Iris pigment epithelial cell (primary cell): ENCODE measurements around the gene PRKAG3.
A peak's percentile ranks its signal among the peaks of the same experiment; 100 is the strongest.

Experiments
- DNase-seq: peaks from one replicate; pipeline ENCODE4 v3.0.0-alpha.2; 2011; ENCODE audit warnings: low read depth

PRKAG3 gene

GRCh38 chr2:218813771-218814460 is 17.7 kb downstream of the PRKAG3 start:
- no peak for DNase-seq

- DNase-seq = no peak
Measured at GRCh38 chr2:218812861-218813260, 18.7 kb downstream of the PRKAG3 start.

- no peak for DNase-seq
Measured at GRCh38 chr2:218812096-218812815, 19.3 kb downstream of the PRKAG3 start.

GRCh38 chr2:218811382-218811781 is 20.2 kb downstream of the PRKAG3 start:
- peak; percentile 40 for DNase-seq

- DNase-seq = peak; percentile 51
Measured at GRCh38 chr2:218810256-218810655, 21.3 kb downstream of the PRKAG3 start.

GRCh38 chr2:218809515-218809914 is 22.1 kb downstream of the PRKAG3 start:
- DNase-seq = no peak

GRCh38 chr2:218807626-218808025 is 24.0 kb downstream of the PRKAG3 start:
- peak; percentile 28 for DNase-seq

GRCh38 chr2:218806346-218806978 is 25.1 kb downstream of the PRKAG3 start:
- peak; percentile 100 for DNase-seq

- peak; percentile 81 for DNase-seq
Measured at GRCh38 chr2:218805627-218806026, 26.0 kb downstream of the PRKAG3 start.

GRCh38 chr2:218804817-218805216 is 26.8 kb downstream of the PRKAG3 start:
- DNase-seq = no peak

GRCh38 chr2:218802386-218802994 is 29.1 kb downstream of the PRKAG3 start:
- no peak for DNase-seq

GRCh38 chr2:218799990-218800389 is 31.6 kb downstream of the PRKAG3 start:
- no peak for DNase-seq

GRCh38 chr2:218798767-218799504 is 32.7 kb downstream of the PRKAG3 start:
- DNase-seq = peak; percentile 51

GRCh38 chr2:218796691-218797090 is 34.9 kb downstream of the PRKAG3 start:
- no peak for DNase-seq

GRCh38 chr2:218792433-218792832 is 39.2 kb downstream of the PRKAG3 start:
- DNase-seq = no peak

- DNase-seq = peak; percentile 15
Measured at GRCh38 chr2:218788529-218789255, 42.9 kb downstream of the PRKAG3 start.

- no peak for DNase-seq
Measured at GRCh38 chr2:218786133-218786532, 45.5 kb downstream of the PRKAG3 start.

- no peak for DNase-seq
Measured at GRCh38 chr2:218785103-218785502, 46.5 kb downstream of the PRKAG3 start.

GRCh38 chr2:218783688-218784087 is 47.9 kb downstream of the PRKAG3 start:
- DNase-seq = no peak

GRCh38 chr2:218782528-218782844 is 49.1 kb downstream of the PRKAG3 start:
- peak; percentile 17 for DNase-seq
